Measurements from ENCODE around the gene TMEM185A. TPM values are rescaled to one million over a fixed set of nuclear protein-coding genes. Genes with fewer than 3 reads are reported as not detected.
"Not testable (repeated sequence)": the region's sequence is repeated elsewhere in the genome, so short reads cannot be mapped to it uniquely, and the experiment has no call there.

TMEM185A gene
- total RNA-seq, 1 experiment from 2014 or later: 23.6 TPM

- not testable (repeated sequence) for H3T11ph ChIP-seq (ENCODE audit: low read length); H4K8ac ChIP-seq (replicated peaks; ENCODE audit: insufficient read length, low read depth, low read length); H3K4me1 Mint-ChIP-seq; H3K27ac ChIP-seq (ENCODE audit: insufficient read length, low read depth, low read length); H3K27ac Mint-ChIP-seq; H3K4me2 ChIP-seq (ENCODE audit: insufficient read depth, insufficient read length, low read length); H3K4ac ChIP-seq (ENCODE audit: low read depth, low read length); H3K56ac ChIP-seq (ENCODE audit: insufficient read length, low read depth, low read length); H4K5ac ChIP-seq (ENCODE audit: insufficient read length, low read depth, low read length); DNase-seq; H2BK5ac ChIP-seq (ENCODE audit: insufficient read length, low read length); H4K20me1 ChIP-seq (ENCODE audit: control insufficient read depth, insufficient read depth, insufficient read length); H2BK15ac ChIP-seq (ENCODE audit: low read depth, low read length); H3K23me2 ChIP-seq (ENCODE audit: insufficient read length, low read depth, low read length, poor library complexity, severe bottlenecking); H2BK20ac ChIP-seq (ENCODE audit: low read depth, low read length, poor library complexity, severe bottlenecking); H3K4me1 ChIP-seq (ENCODE audit: insufficient read depth, low read length); H3K27me3 Mint-ChIP-seq (ENCODE audit: low read depth); H3K14ac ChIP-seq (ENCODE audit: insufficient read depth, low read length); H2AK5ac ChIP-seq (ENCODE audit: insufficient read length, low read length); H3K36me3 Mint-ChIP-seq (ENCODE audit: insufficient read depth in 1 of 3, low read depth in 3 of 3); H2BK12ac ChIP-seq (ENCODE audit: insufficient read length, low read depth, low read length); H4K91ac ChIP-seq (ENCODE audit: insufficient read length, low read depth, low read length); H3K79me1 ChIP-seq (ENCODE audit: insufficient read depth, low read depth, low read length, poor library complexity, severe bottlenecking); H3K9ac ChIP-seq (ENCODE audit: extremely low read depth, insufficient read length, low read length); H2BK120ac ChIP-seq (ENCODE audit: low read depth, low read length, poor library complexity, severe bottlenecking); H2AFZ ChIP-seq (ENCODE audit: low read length); H3K79me2 ChIP-seq (ENCODE audit: insufficient read depth, low read length); H3K23ac ChIP-seq (ENCODE audit: insufficient read length, low read depth, low read length); H3K4me3 Mint-ChIP-seq; H3K27me3 ChIP-seq (ENCODE audit: insufficient read depth, low read length); H3K18ac ChIP-seq (ENCODE audit: insufficient read length, low read depth, low read length)
- WGBS (ENCODE audit: extremely low coverage, insufficient read length, low lambda C conversion rate): no CpG with 5 or more reads among the region's 1 CpG
- peaks cover 16% of the 10 kb centered on the region for H3K9me3 ChIP-seq (ENCODE audit: control insufficient read depth, low read depth, low read length)
- H3K9me3 Mint-ChIP-seq: peaks cover 43 to 48% of the 10 kb centered on the region in 2 experiments
Measured at GRCh38 chrX:149619662-149620061, 11.9 kb downstream of the TMEM185A start.
